ENCODE measurements around the gene PLCH2.

DNA sequence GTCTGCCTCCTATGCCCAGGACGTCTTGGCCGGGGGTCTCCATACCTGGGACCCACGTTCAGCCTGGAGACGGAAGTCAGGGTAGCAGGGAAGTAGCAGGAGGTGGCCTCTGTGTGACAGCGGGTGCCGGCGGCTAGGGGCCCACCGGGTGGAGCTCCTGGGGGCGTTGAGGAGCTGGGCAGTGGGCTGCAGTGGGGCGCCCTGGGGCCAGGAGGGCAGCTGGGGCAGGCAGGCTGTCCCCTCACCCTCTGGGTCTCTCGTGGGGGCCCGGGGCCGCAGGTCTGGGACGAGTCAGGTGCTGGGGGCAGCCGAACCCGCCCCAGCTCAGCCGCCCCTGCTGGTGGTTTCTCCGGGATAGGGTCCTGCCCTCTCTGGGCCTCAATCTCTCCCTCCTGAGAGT, 49.0 kb upstream of the PLCH2 start:
- no peak for TF ChIP-seq EZH2 (IDR thresholded peaks at IDR 0.05; ENCODE audit: borderline replicate concordance, low read depth, low read length, severe bottlenecking)
- no peak for TF ChIP-seq CTCF (IDR thresholded peaks at IDR 0.05; ENCODE audit: extremely low read depth in 1 of 2, insufficient read depth in 1 of 2, low read depth in 1 of 2, low read length in 2 of 2)
- TF ChIP-seq POLR2AphosphoS5 (IDR thresholded peaks at IDR 0.05; ENCODE audit: insufficient read depth, low read depth, low read length) = no peak
- no peak for TF ChIP-seq JUN (IDR thresholded peaks at IDR 0.05; ENCODE audit: borderline replicate concordance, insufficient read depth, insufficient read length, low read depth)
- TF ChIP-seq MAX (IDR thresholded peaks at IDR 0.05; ENCODE audit: insufficient read depth, insufficient read length) = no peak
- no peak for TF ChIP-seq MYC (IDR thresholded peaks at IDR 0.05; ENCODE audit: low read depth, low read length)

All from endothelial cell of umbilical vein (primary cell).